Testis (tissue), 3 donors: ENCODE data around the gene CPT1B. TPM values are rescaled to one million over a fixed set of nuclear protein-coding genes. Genes with fewer than 3 reads are reported as not detected.

Source experiments
- DNase-seq: peaks from one replicate; pipeline ENCODE4 v3.0.0-alpha.2; 2019
- H3K27ac ChIP-seq, 2 donors: fragments of 200-600 bp; sonication (generic); one replicate each; pipeline ENCODE4 v1.5.1; 2019
- H3K27me3 ChIP-seq: fragments of 200-600 bp; sonication (generic); one replicate; pipeline ENCODE4 v1.5.1; 2019
- H3K36me3 ChIP-seq: fragments of 200-600 bp; sonication (generic); one replicate; pipeline ENCODE4 v1.5.1; 2017; ENCODE audit warnings: low read depth; ENCODE audit errors: missing control alignments
- H3K4me1 ChIP-seq: fragments of 200-600 bp; sonication (generic); one replicate; pipeline ENCODE4 v1.5.1; 2019
- H3K4me3 ChIP-seq, 2 donors: fragments of 200-600 bp; sonication (generic); one replicate each; pipeline ENCODE4 v1.5.1; 2017 to 2019
- H3K9me3 ChIP-seq: fragments of 200-600 bp; sonication (generic); one replicate; pipeline ENCODE4 v1.5.1; 2017
- CTCF ChIP-seq, 3 experiments: fragments of 450-650 bp in 2 of 3; fragments of 200-600 bp in 1 of 3; sonication (generic) in 1 of 3; IDR thresholded peaks; one replicate each; pipeline ENCODE4 v1.5.1; 2016 to 2019; ENCODE audit warnings: antibody characterized with exemption in 3 of 3, mild to moderate bottlenecking in 2 of 3, moderate library complexity in 1 of 3
- POLR2A ChIP-seq: fragments of 450-650 bp; IDR thresholded peaks from one replicate; pipeline ENCODE4 v1.6.1; 2017; ENCODE audit warnings: antibody characterized with exemption, mild to moderate bottlenecking, moderate library complexity
- WGBS, 2 donors: methylation state at CpG; one replicate each; pipeline ENCODE4 v1.1.5; 2018; 5-methylcytosine and 5-hydroxymethylcytosine counted together
- intact Hi-C: fragments of 100-400 bp; cut with DNase I; formaldehyde crosslinking; loops from one replicate; pipeline ENCODE4 v1.15.1; 2023; ENCODE audit warnings: low total_unique reads
- polyA plus RNA-seq: library from polyadenylated mRNA; stranded (reverse); fragments of 350-450 nt; fragmentation: Illumina TruSeq; extraction: RNeasy Lipid Tissue Mini Kit (QIAGEN cat#74804); gene quantifications from one replicate; pipeline ENCODE4 v1.2.3, GENCODE V29; 2014; ENCODE audit warnings: low read depth, low replicate concordance; ENCODE audit not compliant: insufficient read depth
- total RNA-seq, 2 donors: library from RNA; depleted of rRNA; stranded (reverse); fragments of >200 nt; gene quantifications; one replicate each; pipeline ENCODE4 v1.2.3, GENCODE V29; 2016

CPT1B gene
- total and polyA plus RNA-seq, 3 donors from 2014 or later, result 103 to 224 (median 123) TPM

- 1% methylated on average over 81 of the region's 96 CpGs; no CpG with 5 or more reads in 1 of the 2 donors for WGBS, 2 donors
- intact Hi-C loops, result no loop called here
Measured at GRCh38 chr22:50582493-50583293, 4.5 kb upstream of the CPT1B start, which contains the start of gene CHKB. CHKB (minus strand) TSS chr22:50582849; CDS start chr22:50582781, 68 bp downstream.

GRCh38 chr22:50581950-50582492 lies 3.8 kb upstream of the CPT1B start:
- Histone ChIP-seq H3K9me3 (no peaks in the 10 kb centered on the region), H3K27me3 (no peaks in the 10 kb centered on the region), H3K36me3 (no peaks in the 10 kb centered on the region), H3K4me1 (peaks cover 23% of the 10 kb centered on the region), H3K27ac (peak overlapping the region; percentile 96 to 97), H3K4me3 (peak overlapping the region; percentile 81 to 97)
- 7 to 29% methylated on average over 6 to 37 of the region's 39 CpGs for WGBS, 2 donors
- DNase-seq, result no peak
- TF ChIP-seq POLR2A (no peak), CTCF (IDR thresholded peaks at IDR 0.05) (no peak)
- intact Hi-C loops, result no loop called here

More at GRCh38 chr22:50582493-50583293, 4.5 kb upstream of the CPT1B start, which contains the start of gene CHKB:
- Histone ChIP-seq H3K27me3 (no peaks in the 10 kb centered on the region), H3K9me3 (no peaks in the 10 kb centered on the region), H3K4me1 (peaks cover 23% of the 10 kb centered on the region), H3K4me3 (peak within 1 kb of the TSS; percentile 81 to 97), H3K27ac (peak within 1 kb of the TSS; percentile 96 to 97), H3K36me3 (no peaks in the 10 kb centered on the region)
- peak; percentile 2 for TF ChIP-seq POLR2A
- TF ChIP-seq CTCF (IDR thresholded peaks at IDR 0.05), result no peak
- DNase-seq, result peak; percentile 99

- TF ChIP-seq POLR2A (no peak), CTCF (IDR thresholded peaks at IDR 0.05) (no peak)
- no peak for DNase-seq
- Histone ChIP-seq H3K9me3 (no peaks in the 10 kb centered on the region), H3K4me1 (peaks cover 23% of the 10 kb centered on the region), H3K4me3 (peak overlapping the region; percentile 81 to 97), H3K27ac (peak overlapping the region in 1 of 2 donors; percentile 96), H3K27me3 (no peaks in the 10 kb centered on the region), H3K36me3 (no peaks in the 10 kb centered on the region)
- intact Hi-C loops, result no loop called here
- WGBS, 2 donors, result 84% methylated on average over 19 to 22 of the region's 22 CpGs
Measured at GRCh38 chr22:50581031-50581949, 3.1 kb upstream of the CPT1B start.

GRCh38 chr22:50579752-50580151 lies 1.5 kb upstream of the CPT1B start:
- Histone ChIP-seq H3K36me3 (no peaks in the 10 kb centered on the region), H3K27me3 (no peaks in the 10 kb centered on the region), H3K9me3 (no peaks in the 10 kb centered on the region), H3K4me3 (no peak overlapping the region), H3K4me1 (peaks cover 23% of the 10 kb centered on the region), H3K27ac (no peak overlapping the region)
- no peak for TF ChIP-seq CTCF (IDR thresholded peaks at IDR 0.05)
- TF ChIP-seq POLR2A, result no peak
- no peak for DNase-seq
- 92 to 93% methylated on average over 4 of the region's 4 CpGs for WGBS, 2 donors
- intact Hi-C loops, result no loop called here
